HEK293 (cell line): Measurements from ENCODE around the gene VSIG1.

Experiments
- CTCF ChIA-PET: fragments of 350-600 bp; formaldehyde crosslinking; extraction: SDS; loops from one replicate; lab custom pipeline; 2021; ENCODE audit warnings: antibody characterized with exemption; lab: Yijun Ruan, JAX
- POLR2A ChIA-PET: fragments of 300-600 bp; formaldehyde crosslinking; extraction: SDS; loops from one replicate; lab custom pipeline; 2020; ENCODE audit warnings: antibody characterized with exemption, inconsistent platforms; lab: Yijun Ruan, JAX
- H3K27ac ChIP-seq: fragments of 200-500 bp; sonication (Bioruptor generic); 2 replicates; pipeline ENCODE4 v1.5.1; 2014; ENCODE audit warnings: low read depth, low read length, control low read depth, inconsistent platforms; ENCODE audit errors: extremely low read depth
- H3K36me3 ChIP-seq, 2 experiments: fragments of 200-500 bp in 1 of 2; sonication (Bioruptor generic) in 1 of 2; 1 replicate in 1 of 2; 2 replicates in 1 of 2; pipeline ENCODE4 v1.5.1; 2014 to 2017; ENCODE audit warnings: inconsistent platforms in 2 of 2, low read length in 2 of 2; ENCODE audit not compliant: control insufficient read depth in 2 of 2, insufficient read depth in 1 of 2
- H3K4me1 ChIP-seq: fragments of 200-500 bp; sonication (Bioruptor generic); 2 replicates; pipeline ENCODE4 v1.5.1; 2014; ENCODE audit warnings: mild to moderate bottlenecking, low read length, inconsistent platforms; ENCODE audit not compliant: control insufficient read depth, insufficient read depth
- H3K4me3 ChIP-seq: 2 replicates; pipeline ENCODE4 v1.5.1; 2011; ENCODE audit warnings: low read depth, mild to moderate bottlenecking, control low read depth, low read length, moderate library complexity
- H3K9me3 ChIP-seq: fragments of 200-500 bp; sonication (Bioruptor generic); 2 replicates; pipeline ENCODE4 v1.5.1; 2014; ENCODE audit warnings: low read depth, low read length, inconsistent platforms; ENCODE audit not compliant: control insufficient read depth, insufficient read depth
- EGR2 ChIP-seq: fragments of 450-650 bp; formaldehyde crosslinking; IDR thresholded peaks from 2 replicates; pipeline ENCODE4 v1.5.1; 2016; ENCODE audit warnings: low read depth, missing biosample characterization, missing genetic modification characterization
- HIC1 ChIP-seq: fragments of 450-650 bp; formaldehyde crosslinking; IDR thresholded peaks from 2 replicates; pipeline ENCODE4 v1.5.1; 2016; ENCODE audit warnings: missing biosample characterization, missing genetic modification characterization
- MZF1 ChIP-seq: fragments of 450-650 bp; formaldehyde crosslinking; IDR thresholded peaks from 2 replicates; pipeline ENCODE4 v1.5.1; 2017; ENCODE audit warnings: missing biosample characterization, missing genetic modification characterization, borderline replicate concordance
- ZBTB48 ChIP-seq: fragments of 450-650 bp; formaldehyde crosslinking; IDR thresholded peaks from 2 replicates; pipeline ENCODE4 v1.5.1; 2016; ENCODE audit warnings: missing biosample characterization, missing genetic modification characterization
- ZBTB49 ChIP-seq: fragments of 450-650 bp; formaldehyde crosslinking; IDR thresholded peaks from 2 replicates; pipeline ENCODE4 v1.5.1; 2016; ENCODE audit warnings: missing biosample characterization, missing genetic modification characterization, low read depth
- ZBTB7A ChIP-seq: fragments of 450-650 bp; formaldehyde crosslinking; IDR thresholded peaks from 2 replicates; pipeline ENCODE4 v1.5.1; 2016; ENCODE audit warnings: low read depth, missing biosample characterization, missing genetic modification characterization
- ZIC2 ChIP-seq: fragments of 450-650 bp; formaldehyde crosslinking; IDR thresholded peaks from 2 replicates; pipeline ENCODE4 v1.5.1; 2016; ENCODE audit warnings: missing biosample characterization, missing genetic modification characterization
- ZNF10 ChIP-seq: fragments of 450-650 bp; formaldehyde crosslinking; IDR thresholded peaks from 2 replicates; pipeline ENCODE4 v1.5.1; 2017; ENCODE audit warnings: missing biosample characterization, missing genetic modification characterization
- ZNF112 ChIP-seq: fragments of 450-650 bp; formaldehyde crosslinking; IDR thresholded peaks from 2 replicates; pipeline ENCODE4 v1.5.0; 2017; ENCODE audit warnings: missing biosample characterization, missing genetic modification characterization
- ZNF133 ChIP-seq: fragments of 450-650 bp; formaldehyde crosslinking; IDR thresholded peaks from 2 replicates; pipeline ENCODE4 v1.5.1; 2016; ENCODE audit warnings: missing biosample characterization, missing genetic modification characterization
- ZNF169 ChIP-seq: fragments of 450-650 bp; formaldehyde crosslinking; IDR thresholded peaks from 2 replicates; pipeline ENCODE4 v1.5.1; 2016; ENCODE audit warnings: missing biosample characterization, missing genetic modification characterization
- ZNF221 ChIP-seq: fragments of 450-650 bp; formaldehyde crosslinking; IDR thresholded peaks from 2 replicates; pipeline ENCODE4 v1.5.1; 2017; ENCODE audit warnings: missing biosample characterization, missing genetic modification characterization, borderline replicate concordance
- ZNF248 ChIP-seq: fragments of 450-650 bp; formaldehyde crosslinking; IDR thresholded peaks from 2 replicates; pipeline ENCODE4 v1.5.1; 2017; ENCODE audit warnings: missing biosample characterization, missing genetic modification characterization
- ZNF302 ChIP-seq: fragments of 450-650 bp; formaldehyde crosslinking; IDR thresholded peaks from 2 replicates; pipeline ENCODE4 v1.5.1; 2016; ENCODE audit warnings: missing biosample characterization, missing genetic modification characterization, low read depth
- ZNF423 ChIP-seq: fragments of 450-650 bp; formaldehyde crosslinking; IDR thresholded peaks from 2 replicates; pipeline ENCODE4 v1.5.1; 2016; ENCODE audit warnings: missing biosample characterization, missing genetic modification characterization
- ZNF580 ChIP-seq: fragments of 450-650 bp; formaldehyde crosslinking; IDR thresholded peaks from 2 replicates; pipeline ENCODE4 v1.5.1; 2016; ENCODE audit warnings: missing biosample characterization, missing genetic modification characterization
- ZNF610 ChIP-seq: fragments of 450-650 bp; formaldehyde crosslinking; IDR thresholded peaks from 2 replicates; pipeline ENCODE4 v1.5.1; 2016; ENCODE audit warnings: missing biosample characterization, missing genetic modification characterization, borderline replicate concordance
- ZNF629 ChIP-seq: fragments of 450-650 bp; formaldehyde crosslinking; IDR thresholded peaks from 2 replicates; pipeline ENCODE4 v1.5.1; 2017; ENCODE audit warnings: missing biosample characterization, missing genetic modification characterization
- ZNF654 ChIP-seq: fragments of 450-650 bp; formaldehyde crosslinking; IDR thresholded peaks from 2 replicates; pipeline ENCODE4 v1.5.1; 2016; ENCODE audit warnings: low read depth, missing biosample characterization, missing genetic modification characterization
- ZNF707 ChIP-seq: fragments of 450-650 bp; formaldehyde crosslinking; IDR thresholded peaks from 2 replicates; pipeline ENCODE4 v1.5.1; 2016; ENCODE audit warnings: missing biosample characterization, missing genetic modification characterization
- ZNF776 ChIP-seq: fragments of 450-650 bp; formaldehyde crosslinking; IDR thresholded peaks from 2 replicates; pipeline ENCODE4 v1.5.0; 2017; ENCODE audit warnings: missing biosample characterization, missing genetic modification characterization, borderline replicate concordance
- ZSCAN4 ChIP-seq: fragments of 450-650 bp; formaldehyde crosslinking; IDR thresholded peaks from 2 replicates; pipeline ENCODE4 v1.5.1; 2017; ENCODE audit warnings: missing biosample characterization, missing genetic modification characterization
- ZSCAN5A ChIP-seq: fragments of 450-650 bp; formaldehyde crosslinking; IDR thresholded peaks from 2 replicates; pipeline ENCODE4 v1.5.1; 2016; ENCODE audit warnings: missing biosample characterization, missing genetic modification characterization

Gene VSIG1

GRCh38 chrX:108019382-108019875 lies 25.4 kb upstream of the VSIG1 start:
- POLR2A ChIA-PET, result no interaction called here
- CTCF ChIA-PET, result interaction anchor here (0.9 to 2.9 kb wide), 5 partner anchors 9 to 572 kb away, joined by 3 to 22 read pairs (median 5); no protein-coding TSS in a partner anchor
- Histone ChIP-seq H3K4me1 (no peaks in the 10 kb centered on the region), H3K27ac (no peak overlapping the region), H3K9me3 (peaks cover 2% of the 10 kb centered on the region), H3K4me3 (no peak overlapping the region), H3K36me3 (no peaks in the 10 kb centered on the region)
- TF ChIP-seq ZNF10 (tag by site-specific recombination) (no peak), ZIC2 (no peak), ZBTB48 (tag by site-specific recombination) (no peak), ZSCAN5A (no peak), ZBTB49 (tag by site-specific recombination) (no peak), ZNF629 (tag by site-specific recombination) (no peak), MZF1 (tag by site-specific recombination) (no peak), ZNF423 (no peak), ZNF112 (tag by site-specific recombination) (no peak), ZNF133 (tag by site-specific recombination) (no peak), ZNF610 (no peak), ZNF580 (tag by site-specific recombination) (no peak), ZSCAN4 (tag by site-specific recombination) (no peak), ZNF776 (no peak), HIC1 (tag by site-specific recombination) (no peak), ZNF221 (tag by site-specific recombination) (no peak), ZNF707 (tag by site-specific recombination) (no peak)

GRCh38 chrX:108020631-108021030 lies 24.2 kb upstream of the VSIG1 start:
- Histone ChIP-seq H3K27ac (no peak overlapping the region), H3K4me3 (no peak overlapping the region), H3K4me1 (no peaks in the 10 kb centered on the region), H3K9me3 (peaks cover 2% of the 10 kb centered on the region), H3K36me3 (no peaks in the 10 kb centered on the region)
- ChIA-PET POLR2A (no interaction called here), CTCF (interaction anchor here (0.7 to 2.9 kb wide), 14 partner anchors 10 to 283 kb away, joined by 3 to 22 read pairs (median 4); no protein-coding TSS in a partner anchor)
- TF ChIP-seq ZNF248 (tag by site-specific recombination) (no peak), EGR2 (tag by site-specific recombination) (no peak), ZBTB7A (tag by site-specific recombination) (no peak), ZNF169 (tag by site-specific recombination) (no peak), ZNF654 (tag by site-specific recombination) (peak; percentile 70), ZSCAN5A (no peak), ZNF302 (no peak), ZSCAN4 (tag by site-specific recombination) (no peak)
